AG20443 (cell line): Measurements from ENCODE around the gene PITPNM3.

Source experiments
- DNase-seq: peaks from one replicate; pipeline ENCODE4 v3.0.0; 2012; ENCODE audit warnings: low spot score, mixed read lengths

PITPNM3 gene

GRCh38 chr17:6462692-6463091 is 93.7 kb downstream of the PITPNM3 start:
- DNase-seq: no peak

- DNase-seq: no peak
Measured at GRCh38 chr17:6461792-6462524, 94.4 kb downstream of the PITPNM3 start.

- DNase-seq: no peak
Measured at GRCh38 chr17:6461246-6461645, 95.1 kb downstream of the PITPNM3 start.

GRCh38 chr17:6460531-6461161 is 95.7 kb downstream of the PITPNM3 start:
- DNase-seq: no peak

GRCh38 chr17:6458460-6458950 is 97.8 kb downstream of the PITPNM3 start:
- DNase-seq: no peak

GRCh38 chr17:6457688-6458459 is 98.5 kb downstream of the PITPNM3 start:
- no peak for DNase-seq

GRCh38 chr17:6456914-6457687 is 99.3 kb downstream of the PITPNM3 start:
- peak; percentile 89 for DNase-seq

GRCh38 chr17:6456321-6456720 is 100.0 kb downstream of the PITPNM3 start:
- DNase-seq: no peak

GRCh38 chr17:6455321-6455705 is 101.0 kb downstream of the PITPNM3 start:
- no peak for DNase-seq

GRCh38 chr17:6454495-6455320 is 101.6 kb downstream of the PITPNM3 start:
- no peak for DNase-seq

GRCh38 chr17:6453279-6454024 is 102.9 kb downstream of the PITPNM3 start:
- no peak for DNase-seq

GRCh38 chr17:6452471-6453266 is 103.7 kb downstream of the PITPNM3 start:
- DNase-seq: no peak

GRCh38 chr17:6450926-6451832 is 105.2 kb downstream of the PITPNM3 start:
- DNase-seq: no peak

- no peak for DNase-seq
Measured at GRCh38 chr17:6449307-6449706, 107.0 kb downstream of the PITPNM3 start.

GRCh38 chr17:6448473-6448872 is 107.9 kb downstream of the PITPNM3 start:
- no peak for DNase-seq

- no peak for DNase-seq
Measured at GRCh38 chr17:6446516-6447100, 109.7 kb downstream of the PITPNM3 start.

GRCh38 chr17:6444571-6445335 is 111.6 kb downstream of the PITPNM3 start:
- no peak for DNase-seq
